Kidney (tissue), 22 donors: Measurements from ENCODE around the gene NDUFA3. TPM values are rescaled to one million over a fixed set of nuclear protein-coding genes. Genes with fewer than 3 reads are reported as not detected.
A peak's percentile ranks its signal among the peaks of the same experiment; 100 is the strongest.

Experiments used
- DNase-seq, 5 donors: peaks; one replicate each; pipeline ENCODE4 v3.0.0-alpha.2; 2013 to 2020
- FAIRE-seq: peaks from 2 replicates; lab custom pipeline; 2012; peaks lifted over from hg19 to GRCh38; lab: Jason Lieb, UNC
- H3K27ac ChIP-seq, 2 donors: one replicate each; pipeline ENCODE4 v1.7.0; 2013; ENCODE audit warnings: low read depth in 2 of 2, low read length in 2 of 2, inconsistent platforms in 1 of 2
- H3K27me3 ChIP-seq: one replicate; pipeline ENCODE4 v1.7.1; 2013; ENCODE audit warnings: low read length, inconsistent platforms; ENCODE audit not compliant: control insufficient read depth, insufficient read depth
- H3K36me3 ChIP-seq, 3 donors: one replicate each; pipeline versions ENCODE4 v1.7.0 to v1.7.1; 2013; ENCODE audit warnings: low read length in 3 of 3, control low read depth in 1 of 3, inconsistent platforms in 1 of 3; ENCODE audit not compliant: insufficient read depth in 3 of 3, control insufficient read depth in 2 of 3
- H3K4me1 ChIP-seq, 3 donors: one replicate each; pipeline versions ENCODE4 v1.7.0 to v1.7.1; 2013; ENCODE audit warnings: low read length in 3 of 3, inconsistent platforms in 1 of 3, low read depth in 1 of 3; ENCODE audit not compliant: control insufficient read depth in 2 of 3, insufficient read depth in 2 of 3
- H3K4me3 ChIP-seq, 3 donors: one replicate each; pipeline versions ENCODE4 v1.7.0 to v1.8.1; 2013; ENCODE audit warnings: low read length in 3 of 3, control low read depth in 1 of 3, inconsistent platforms in 1 of 3
- H3K9ac ChIP-seq, 3 donors: one replicate each; pipeline versions ENCODE4 v1.7.0 to v1.7.1; 2013; ENCODE audit warnings: low read length in 3 of 3, control low read depth in 1 of 3, inconsistent platforms in 1 of 3
- H3K9me3 ChIP-seq, 3 donors: one replicate each; pipeline versions ENCODE4 v1.7.0 to v1.7.1; 2013; ENCODE audit warnings: low read length in 3 of 3, control low read depth in 1 of 3, inconsistent platforms in 1 of 3; ENCODE audit not compliant: control insufficient read depth in 2 of 3, insufficient read depth in 1 of 3
- CTCF ChIP-seq: IDR thresholded peaks from 3 replicates; pipeline ENCODE4 v1.5.1; 2012; ENCODE audit warnings: mild to moderate bottlenecking, moderate library complexity, borderline replicate concordance; ENCODE audit not compliant: insufficient read depth; ENCODE audit errors: extremely low read depth
- intact Hi-C: fragments of 100-400 bp; cut with DNase I; formaldehyde crosslinking; loops from one replicate; pipeline ENCODE4 v1.11.1; 2022
- long read RNA-seq, 10 donors: library from polyadenylated mRNA in 1 of 10; unstranded in 1 of 10; transcript quantifications; one replicate each; pipeline ENCODE4 v2.0.0 and lab custom pipeline, GENCODE V29; 2021 to 2026
- polyA plus RNA-seq: library from polyadenylated mRNA; stranded (reverse); fragments of 350-450 nt; fragmentation: Illumina TruSeq; extraction: RNeasy Lipid Tissue Mini Kit (QIAGEN cat#74804); gene quantifications from one replicate; pipeline ENCODE4 v1.2.3, GENCODE V29; 2014; ENCODE audit warnings: low read depth, low replicate concordance; ENCODE audit not compliant: insufficient read depth
- total RNA-seq: library from RNA; stranded (reverse); fragmentation: NEBNext Ultra II Directional; extraction: Animal tissue kit (Norgen Biotek cat#: 25700); gene quantifications from one replicate; pipeline ENCODE4 v1.2.1, GENCODE V29; 2021
- donor health status: control.
- donor health status: control.
- donor health status: control.
- donor health status: control.
- donor health status: control.
- donor health status: DM: yes; HTN: yes; CAD: no.
- donor health status: Normal renal cell carcinoma (clear cell type).

Gene NDUFA3
- total RNA-seq, result 132 TPM
- polyA plus RNA-seq, result 1,006 TPM
- long read RNA-seq, donor 1, transcript NDUFA3-213 (3 exons, 541 nt), result minor isoform, 24 of 150 reads
- long read RNA-seq, donor 1, transcript NDUFA3-214 (4 exons, 963 nt), result major isoform, 114 of 150 reads
- long read RNA-seq, donor 1, partial matches to known transcripts, result 6 of 150 reads
- long read RNA-seq, donor 1, other reads (novel, unspliced or antisense), result 0 of 150 reads
- long read RNA-seq, donor 2, transcript NDUFA3-213 (3 exons, 541 nt), result minor isoform, 26 of 197 reads
- long read RNA-seq, donor 2, transcript NDUFA3-214 (4 exons, 963 nt), result major isoform, 137 of 197 reads
- long read RNA-seq, donor 2, transcript NDUFA3-202 (5 exons, 435 nt), result minor isoform, 5 of 197 reads
- long read RNA-seq, donor 2, partial matches to known transcripts, result 21 of 197 reads
- long read RNA-seq, donor 2, other reads (novel, unspliced or antisense), result 7 of 197 reads
- long read RNA-seq, donor 3, transcript NDUFA3-214 (4 exons, 963 nt), result major isoform, 147 of 238 reads
- long read RNA-seq, donor 3, transcript NDUFA3-213 (3 exons, 541 nt), result minor isoform, 39 of 238 reads
- long read RNA-seq, donor 3, partial matches to known transcripts, result 13 of 238 reads
- long read RNA-seq, donor 3, other reads (novel, unspliced or antisense), result 31 of 238 reads
- long read RNA-seq, donor 4, transcript NDUFA3-214 (4 exons, 963 nt), result major isoform, 82 of 113 reads
- long read RNA-seq, donor 4, transcript NDUFA3-202 (5 exons, 435 nt), result minor isoform, 5 of 113 reads
- long read RNA-seq, donor 4, transcript NDUFA3-213 (3 exons, 541 nt), result minor isoform, 17 of 113 reads
- long read RNA-seq, donor 4, partial matches to known transcripts, result 0 of 113 reads
- long read RNA-seq, donor 4, other reads (novel, unspliced or antisense), result 9 of 113 reads
- long read RNA-seq, donor 5, transcript NDUFA3-214 (4 exons, 963 nt), result major isoform, 11 of 13 reads
- long read RNA-seq, donor 5, partial matches to known transcripts, result 0 of 13 reads
- long read RNA-seq, donor 5, other reads (novel, unspliced or antisense), result 0 of 13 reads
- long read RNA-seq, donor 6, transcript NDUFA3-214 (4 exons, 963 nt), result major isoform, 462 of 724 reads
- long read RNA-seq, donor 6, transcript NDUFA3-202 (5 exons, 435 nt), result minor isoform, 18 of 724 reads
- long read RNA-seq, donor 6, transcript NDUFA3-209 (5 exons, 445 nt), result minor isoform, 6 of 724 reads
- long read RNA-seq, donor 6, transcript NDUFA3-213 (3 exons, 541 nt), result minor isoform, 127 of 724 reads
- long read RNA-seq, donor 6, partial matches to known transcripts, result 77 of 724 reads
- long read RNA-seq, donor 6, other reads (novel, unspliced or antisense), result 30 of 724 reads
- long read RNA-seq, donor 7, transcript NDUFA3-202 (5 exons, 435 nt), result minor isoform, 8 of 93 reads
- long read RNA-seq, donor 7, transcript NDUFA3-214 (4 exons, 963 nt), result major isoform, 59 of 93 reads
- long read RNA-seq, donor 7, partial matches to known transcripts, result 18 of 93 reads
- long read RNA-seq, donor 7, other reads (novel, unspliced or antisense), result 5 of 93 reads
- long read RNA-seq, donor 8, transcript NDUFA3-202 (5 exons, 435 nt), result minor isoform, 8 of 197 reads
- long read RNA-seq, donor 8, transcript NDUFA3-214 (4 exons, 963 nt), result major isoform, 118 of 197 reads
- long read RNA-seq, donor 8, transcript NDUFA3-213 (3 exons, 541 nt), result minor isoform, 24 of 197 reads
- long read RNA-seq, donor 8, partial matches to known transcripts, result 16 of 197 reads
- long read RNA-seq, donor 8, other reads (novel, unspliced or antisense), result 30 of 197 reads
- long read RNA-seq, donor 9, transcript NDUFA3-214 (4 exons, 963 nt), result major isoform, 77 of 136 reads
- long read RNA-seq, donor 9, transcript NDUFA3-202 (5 exons, 435 nt), result minor isoform, 5 of 136 reads
- long read RNA-seq, donor 9, transcript NDUFA3-213 (3 exons, 541 nt), result minor isoform, 21 of 136 reads
- long read RNA-seq, donor 9, partial matches to known transcripts, result 28 of 136 reads
- long read RNA-seq, donor 9, other reads (novel, unspliced or antisense), result 5 of 136 reads
- long read RNA-seq, donor 10, transcript NDUFA3-213 (3 exons, 541 nt), result minor isoform, 29 of 146 reads
- long read RNA-seq, donor 10, transcript NDUFA3-214 (4 exons, 963 nt), result major isoform, 103 of 146 reads
- long read RNA-seq, donor 10, partial matches to known transcripts, result 10 of 146 reads
- long read RNA-seq, donor 10, other reads (novel, unspliced or antisense), result 0 of 146 reads

DNA sequence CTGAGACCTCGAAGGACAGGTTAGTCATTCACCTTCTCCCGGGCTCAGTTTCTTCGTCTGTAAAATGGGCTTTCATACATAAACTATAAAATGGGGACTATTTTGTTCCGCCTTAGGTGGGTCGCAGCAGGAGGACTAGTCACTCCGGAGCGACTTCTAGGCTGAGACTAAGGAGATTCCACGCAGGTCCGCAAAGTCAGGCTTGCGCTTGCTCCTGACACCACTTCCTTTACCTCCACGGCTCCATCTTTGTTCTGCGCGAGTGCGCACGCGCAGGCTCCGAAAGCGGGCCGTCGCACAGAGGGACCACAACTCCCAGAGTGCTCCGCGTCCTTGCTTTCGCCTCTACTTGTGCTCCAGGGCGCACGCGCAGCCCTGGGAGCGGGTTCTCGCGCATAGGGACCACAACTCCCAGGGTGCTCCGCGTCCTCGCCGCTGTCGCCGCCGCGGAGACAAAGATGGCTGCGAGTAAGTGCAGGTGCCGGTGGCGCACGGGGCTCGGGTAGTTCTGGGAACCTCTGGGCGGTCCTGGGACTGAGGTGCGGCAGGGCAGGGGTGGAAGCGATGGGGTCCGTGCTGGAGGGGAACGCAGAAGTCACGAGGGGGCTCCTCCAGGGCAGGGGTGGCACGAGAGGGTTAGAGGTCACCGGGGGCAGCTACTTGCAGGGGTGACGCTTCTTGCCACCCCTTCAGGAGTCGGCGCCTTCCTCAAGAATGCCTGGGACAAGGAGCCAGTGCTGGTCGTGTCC, at the start of gene NDUFA3:
Gene NDUFA3, plus strand, starts transcription at position 435 of the 749 bp plus-strand sequence. Its CDS starts 24 bp downstream, at position 459.
- H3K4me3 ChIP-seq, result peak within 1 kb of the TSS; percentile 94 to 98 (median 96)
- peak within 1 kb of the TSS; percentile 85 to 95 (median 91) for H3K9ac ChIP-seq
- H3K27me3 ChIP-seq, result no peaks in the 10 kb centered on the region
- peak; percentile 98 to 100 (median 99) for DNase-seq
- H3K27ac ChIP-seq, result peak within 1 kb of the TSS in 1 of 2 donors; percentile 72
- intact Hi-C loops, result no loop called here
- H3K36me3 ChIP-seq, result peaks cover 0 to 4% (median 2%) of the 10 kb centered on the region in 3 donors
- TF ChIP-seq CTCF, result no peak
- H3K9me3 ChIP-seq, result no peaks in the 10 kb centered on the region
- H3K4me1 ChIP-seq, result peaks cover 0 to 5% (median 0%) of the 10 kb centered on the region in 3 donors
- no peak for FAIRE-seq

DNA sequence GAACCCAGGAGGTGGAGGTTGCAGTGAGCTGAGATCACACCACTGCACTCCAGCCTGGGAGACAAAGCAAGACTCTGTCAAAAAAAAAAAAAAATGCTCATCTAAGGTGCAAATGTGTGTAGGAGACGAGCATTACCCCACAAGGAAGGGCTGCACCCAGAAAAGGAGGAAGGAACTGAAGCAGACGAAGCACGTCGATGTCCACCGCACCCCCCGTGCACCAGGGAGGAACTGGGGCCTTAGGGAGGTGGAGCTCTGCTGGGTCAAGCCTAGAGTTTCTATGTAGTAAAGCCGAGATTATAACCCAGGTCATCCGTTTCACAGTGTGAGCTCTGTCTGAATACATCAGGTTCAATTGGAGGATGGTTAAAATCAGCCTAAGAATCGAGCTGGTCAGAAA, 40.0 kb upstream of the NDUFA3 start:
- DNase-seq, result peak in 1 of 5 donors; percentile 23
- Histone ChIP-seq H3K9me3 (no peaks in the 10 kb centered on the region), H3K9ac (no peak overlapping the region), H3K36me3 (no peaks in the 10 kb centered on the region), H3K4me1 (no peaks in the 10 kb centered on the region), H3K27ac (no peak overlapping the region), H3K4me3 (no peak overlapping the region), H3K27me3 (no peaks in the 10 kb centered on the region)
- no peak for FAIRE-seq
- intact Hi-C loops, result no loop called here
- TF ChIP-seq CTCF, result no peak
